Cardiac muscle cell (in vitro differentiated cells and primary cell): Measurements from ENCODE around the gene ERCC8. TPM values are rescaled to one million over a fixed set of nuclear protein-coding genes. Genes with fewer than 3 reads are reported as not detected.
"Not testable (repeated sequence)": the region's sequence is repeated elsewhere in the genome, so short reads cannot be mapped to it uniquely, and the experiment has no call there.

ENCODE experiments used
- DNase-seq, 2 donors: peaks; one replicate each; pipeline versions ENCODE4 v3.0.0 to v3.0.0-alpha.2; 2010 to 2017; ENCODE audit warnings: low read depth in 1 of 2, low spot score in 1 of 2
- H3K27ac ChIP-seq: fragments of 200-600 bp; sonication (generic); 2 replicates; pipeline ENCODE4 v1.5.1; 2016
- H3K27me3 ChIP-seq: fragments of 200-600 bp; sonication (generic); 2 replicates; pipeline ENCODE4 v1.6.0; 2016; ENCODE audit warnings: control low read depth
- H3K36me3 ChIP-seq: fragments of 200-600 bp; sonication (generic); 2 replicates; pipeline ENCODE4 v1.5.1; 2016; ENCODE audit warnings: control low read depth
- H3K4me1 ChIP-seq: fragments of 200-600 bp; sonication (generic); 2 replicates; pipeline ENCODE4 v1.8.1; 2017; ENCODE audit warnings: low read depth, mild to moderate bottlenecking, mixed run types
- H3K4me3 ChIP-seq: fragments of 200-600 bp; sonication (generic); 2 replicates; pipeline ENCODE4 v1.5.1; 2016; ENCODE audit warnings: mild to moderate bottlenecking
- H3K9me3 ChIP-seq: fragments of 200-600 bp; sonication (generic); 2 replicates; pipeline ENCODE4 v1.5.1; 2017; ENCODE audit warnings: low read depth, mild to moderate bottlenecking, control low read depth
- polyA plus RNA-seq: library from polyadenylated mRNA; unstranded; fragments of >200 nt; fragmentation: Nextera tagmentation; extraction: Ambion mirVana; gene quantifications from 2 replicates; pipeline ENCODE4 v1.2.1, GENCODE V29; 2016
- total RNA-seq: library from RNA; depleted of rRNA; stranded (reverse); fragments of >200 nt; gene quantifications from 2 replicates; pipeline ENCODE4 v1.2.3, GENCODE V29; 2016
- TF ChIP-seq, protein P1 (sequence below): IDR thresholded peaks from 2 replicates; pipeline ENCODE4 v1.5.1; 2012; ENCODE audit warnings: low read depth, mild to moderate bottlenecking, low read length

The ERCC8 gene, protein sequence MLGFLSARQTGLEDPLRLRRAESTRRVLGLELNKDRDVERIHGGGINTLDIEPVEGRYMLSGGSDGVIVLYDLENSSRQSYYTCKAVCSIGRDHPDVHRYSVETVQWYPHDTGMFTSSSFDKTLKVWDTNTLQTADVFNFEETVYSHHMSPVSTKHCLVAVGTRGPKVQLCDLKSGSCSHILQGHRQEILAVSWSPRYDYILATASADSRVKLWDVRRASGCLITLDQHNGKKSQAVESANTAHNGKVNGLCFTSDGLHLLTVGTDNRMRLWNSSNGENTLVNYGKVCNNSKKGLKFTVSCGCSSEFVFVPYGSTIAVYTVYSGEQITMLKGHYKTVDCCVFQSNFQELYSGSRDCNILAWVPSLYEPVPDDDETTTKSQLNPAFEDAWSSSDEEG
- total RNA-seq = 9.7 and 23.9 TPM in 2 replicates
- 17.6 and 19.1 TPM in 2 replicates for polyA plus RNA-seq

DNA sequence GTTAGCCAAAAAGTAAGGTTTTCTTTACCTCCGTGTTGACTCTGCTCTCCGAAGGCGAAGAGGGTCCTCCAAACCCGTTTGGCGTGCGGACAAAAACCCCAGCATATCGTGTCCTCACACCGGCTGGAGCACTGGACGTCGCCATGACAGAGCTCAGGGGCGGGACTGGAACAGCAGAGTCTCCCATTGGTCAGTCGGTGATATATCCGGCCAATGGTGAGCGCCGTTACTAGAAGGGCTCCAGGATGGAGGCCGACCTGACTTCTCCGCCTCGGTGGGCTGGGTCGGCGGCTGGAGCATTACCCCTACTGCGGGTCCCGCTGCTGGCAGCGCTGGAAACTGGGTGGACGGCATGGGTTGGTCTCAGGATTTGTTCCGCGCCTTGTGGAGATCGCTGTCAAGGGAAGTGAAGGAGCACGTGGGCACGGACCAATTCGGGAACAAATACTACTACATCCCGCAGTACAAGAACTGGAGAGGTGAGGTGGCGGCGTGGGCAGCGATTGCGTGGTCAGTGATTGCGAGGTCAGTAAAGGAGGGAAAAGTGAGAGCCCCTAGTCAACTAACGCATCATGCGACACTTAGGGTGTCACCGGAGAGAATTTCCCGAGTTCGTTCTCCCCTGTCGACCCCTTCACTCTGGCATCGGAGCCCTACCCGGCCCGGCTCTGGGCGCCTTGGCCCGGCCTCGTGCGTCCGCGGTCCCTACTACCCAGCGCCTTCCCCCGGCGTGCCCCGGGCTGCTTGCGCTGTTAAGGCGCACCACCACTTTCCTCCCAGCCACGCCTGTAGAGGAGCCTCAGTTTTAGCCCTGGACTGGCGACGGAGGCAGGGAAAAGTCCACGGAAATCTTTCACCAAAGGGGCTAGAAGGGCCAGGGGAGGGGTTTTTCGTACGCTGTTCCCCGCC, at the start of gene ERCC8, which contains the start of gene NDUFAF2:
Gene ERCC8 (minus strand): TSS at position 167 of the 909 bp plus-strand sequence. CDS start 62 bp downstream, at position 105.
Gene NDUFAF2 (plus strand): TSS at position 302 of the 909 bp plus-strand sequence. CDS start 51 bp downstream, at position 353.
- TF ChIP-seq, protein P1, sequence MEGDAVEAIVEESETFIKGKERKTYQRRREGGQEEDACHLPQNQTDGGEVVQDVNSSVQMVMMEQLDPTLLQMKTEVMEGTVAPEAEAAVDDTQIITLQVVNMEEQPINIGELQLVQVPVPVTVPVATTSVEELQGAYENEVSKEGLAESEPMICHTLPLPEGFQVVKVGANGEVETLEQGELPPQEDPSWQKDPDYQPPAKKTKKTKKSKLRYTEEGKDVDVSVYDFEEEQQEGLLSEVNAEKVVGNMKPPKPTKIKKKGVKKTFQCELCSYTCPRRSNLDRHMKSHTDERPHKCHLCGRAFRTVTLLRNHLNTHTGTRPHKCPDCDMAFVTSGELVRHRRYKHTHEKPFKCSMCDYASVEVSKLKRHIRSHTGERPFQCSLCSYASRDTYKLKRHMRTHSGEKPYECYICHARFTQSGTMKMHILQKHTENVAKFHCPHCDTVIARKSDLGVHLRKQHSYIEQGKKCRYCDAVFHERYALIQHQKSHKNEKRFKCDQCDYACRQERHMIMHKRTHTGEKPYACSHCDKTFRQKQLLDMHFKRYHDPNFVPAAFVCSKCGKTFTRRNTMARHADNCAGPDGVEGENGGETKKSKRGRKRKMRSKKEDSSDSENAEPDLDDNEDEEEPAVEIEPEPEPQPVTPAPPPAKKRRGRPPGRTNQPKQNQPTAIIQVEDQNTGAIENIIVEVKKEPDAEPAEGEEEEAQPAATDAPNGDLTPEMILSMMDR = no peak
- Histone ChIP-seq H3K4me3 (peak within 1 kb of the TSS; percentile 59), H3K36me3 (no peaks in the 10 kb centered on the region), H3K4me1 (peaks cover 6% of the 10 kb centered on the region), H3K27me3 (no peaks in the 10 kb centered on the region), H3K9me3 (no peaks in the 10 kb centered on the region), H3K27ac (peak within 1 kb of the TSS; percentile 78)
- DNase-seq = peak; percentile 94 to 95

DNA sequence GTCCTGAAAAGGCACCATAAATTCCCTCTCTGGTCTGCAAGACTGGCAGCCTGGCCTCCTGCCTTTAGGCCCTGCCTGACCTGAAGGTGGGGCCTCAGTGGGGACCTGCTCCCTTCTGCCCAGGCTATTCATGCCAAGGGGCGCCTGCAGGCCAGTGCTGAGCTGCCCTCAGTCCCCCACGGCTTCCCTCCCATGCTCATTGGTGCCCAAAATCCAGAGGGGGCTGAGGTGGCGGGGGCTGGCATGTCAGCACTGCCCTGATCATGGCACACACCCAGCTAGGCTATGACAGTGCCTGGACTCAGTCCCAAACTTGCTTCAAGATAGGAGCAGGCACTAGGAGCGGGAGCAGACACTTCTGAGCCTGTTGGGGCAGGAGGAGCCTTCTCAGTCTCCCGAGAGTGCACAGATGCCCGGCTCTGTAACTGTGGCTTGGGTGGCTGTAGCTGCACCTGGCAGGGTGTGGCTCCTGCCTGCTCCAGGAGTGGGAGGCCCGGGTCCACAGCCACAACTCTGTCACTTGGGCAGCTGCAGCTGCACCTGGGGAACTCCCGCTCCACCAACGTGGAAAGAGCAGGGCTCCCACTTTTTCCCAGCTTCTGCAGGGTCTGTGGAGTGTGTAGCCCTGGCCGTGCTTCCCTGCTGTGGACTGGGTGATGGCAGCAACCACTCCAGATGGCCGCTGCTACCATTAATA, 49.2 kb upstream of the ERCC8 start:
- H3K9me3 ChIP-seq = no peaks in the 10 kb centered on the region
- no peaks in the 10 kb centered on the region for H3K27me3 ChIP-seq
- H3K4me3 ChIP-seq = no peak overlapping the region
- no peaks in the 10 kb centered on the region for H3K4me1 ChIP-seq
- DNase-seq = no peak
- TF ChIP-seq, protein P1 = no peak
- H3K27ac ChIP-seq = no peak overlapping the region
- no peaks in the 10 kb centered on the region for H3K36me3 ChIP-seq

DNA sequence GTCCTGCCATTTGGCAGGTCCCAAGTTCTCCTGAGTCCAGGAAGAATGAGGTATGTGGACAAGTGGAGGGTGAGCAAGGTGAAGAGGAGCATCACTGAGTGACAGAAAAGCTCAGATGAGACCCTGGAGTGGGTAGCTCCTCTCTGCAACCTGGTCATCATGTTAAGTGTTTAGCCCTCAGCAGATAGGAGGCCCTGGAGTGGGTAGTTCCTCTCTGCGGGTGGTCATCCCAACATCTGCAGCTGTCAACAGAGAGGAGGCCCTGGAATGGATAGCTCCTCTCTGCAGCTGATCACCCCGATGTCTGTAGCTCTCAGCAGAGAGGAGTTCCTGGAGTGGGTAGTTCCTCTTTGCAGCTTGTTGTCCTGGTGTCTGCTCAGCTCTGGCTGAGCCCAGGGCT, 48.6 kb upstream of the ERCC8 start:
- TF ChIP-seq, protein P1 = no peak
- no peaks in the 10 kb centered on the region for H3K36me3 ChIP-seq
- no peaks in the 10 kb centered on the region for H3K4me1 ChIP-seq
- H3K9me3 ChIP-seq = no peaks in the 10 kb centered on the region
- H3K4me3 ChIP-seq = no peak overlapping the region
- no peak for DNase-seq
- H3K27me3 ChIP-seq = no peaks in the 10 kb centered on the region
- no peak overlapping the region for H3K27ac ChIP-seq

DNA sequence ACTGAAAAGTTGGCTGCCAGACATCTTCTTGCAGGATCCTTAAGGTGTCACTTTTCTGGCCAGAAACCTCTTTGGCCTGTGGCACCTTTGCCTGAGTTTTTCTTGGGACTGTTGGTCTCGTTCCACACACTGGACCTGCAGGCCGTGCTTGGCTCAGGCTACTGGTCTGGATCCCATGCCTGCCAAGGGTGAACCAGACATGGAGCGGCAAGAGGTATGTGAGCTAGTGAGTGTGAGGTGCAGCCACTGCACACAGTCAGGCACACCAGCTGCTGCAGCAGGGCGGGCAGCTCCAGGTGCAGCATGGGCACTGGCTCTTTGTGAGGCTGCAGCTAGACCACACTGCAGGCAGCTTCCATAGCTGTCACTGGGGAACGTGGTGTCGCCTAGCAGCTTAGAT, 48.0 kb upstream of the ERCC8 start:
- H3K27me3 ChIP-seq = no peaks in the 10 kb centered on the region
- no peak overlapping the region for H3K4me3 ChIP-seq
- no peak for DNase-seq
- H3K27ac ChIP-seq = no peak overlapping the region
- TF ChIP-seq, protein P1 = no peak
- H3K9me3 ChIP-seq = no peaks in the 10 kb centered on the region
- H3K4me1 ChIP-seq = no peaks in the 10 kb centered on the region
- H3K36me3 ChIP-seq = no peaks in the 10 kb centered on the region

DNA sequence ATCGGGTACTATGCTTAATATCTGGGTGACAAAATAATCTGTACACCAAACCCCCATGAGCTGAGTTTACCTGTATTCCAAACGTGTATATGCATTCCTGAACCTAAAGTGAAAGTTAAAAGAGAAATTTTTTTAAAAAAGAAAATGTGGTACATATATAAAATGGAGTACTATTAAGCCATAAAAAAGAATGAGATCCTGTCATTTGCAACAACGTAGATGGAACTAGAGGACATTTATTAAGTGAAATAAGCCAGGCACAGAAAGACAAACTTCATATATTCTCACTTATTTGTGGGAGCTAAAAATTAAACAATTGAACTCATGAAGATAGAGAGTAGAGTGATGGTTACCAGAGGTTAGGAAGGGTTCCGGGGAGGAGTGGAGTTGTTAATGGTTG, 44.9 kb upstream of the ERCC8 start:
- Histone ChIP-seq H3K36me3 (no peaks in the 10 kb centered on the region), H3K27ac (no peak overlapping the region), H3K9me3 (no peaks in the 10 kb centered on the region), H3K4me1 (no peaks in the 10 kb centered on the region), H3K27me3 (no peaks in the 10 kb centered on the region), H3K4me3 (no peak overlapping the region)
- no peak for DNase-seq
- TF ChIP-seq, protein P1 = no peak

DNA sequence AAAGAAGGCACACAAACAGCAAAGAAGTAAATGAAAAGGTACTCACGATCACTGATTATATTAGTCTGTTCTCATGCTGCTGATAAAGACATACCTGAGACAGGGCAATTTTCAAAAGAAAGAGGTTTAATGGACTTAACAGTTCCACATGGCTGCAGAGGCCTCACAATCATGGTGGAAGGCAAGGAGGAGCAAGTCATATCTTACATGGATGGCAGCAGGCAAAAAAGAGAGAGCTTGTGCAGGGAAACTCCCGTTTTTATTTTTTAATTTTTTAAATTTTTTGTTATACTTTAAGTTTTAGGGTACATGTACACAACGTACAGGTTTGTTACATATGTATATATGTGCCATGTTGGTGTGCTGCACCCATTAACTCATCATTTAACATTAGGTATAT, 37.3 kb upstream of the ERCC8 start:
- H3K4me3 ChIP-seq, H3K9me3 ChIP-seq, H3K36me3 ChIP-seq, H3K27ac ChIP-seq, H3K4me1 ChIP-seq, DNase-seq, H3K27me3 ChIP-seq: not testable (repeated sequence)
